Mesothelial cell of epicardium (in vitro differentiated cells): ENCODE measurements around the gene DACT3. TPM values are rescaled to one million over a fixed set of nuclear protein-coding genes. Genes with fewer than 3 reads are reported as not detected.

Source experiments
- DNase-seq, 2 experiments: peaks; one replicate each; pipeline ENCODE4 v3.0.0; 2021; ENCODE audit warnings: low spot score in 2 of 2; ENCODE audit not compliant: unreplicated experiment in 2 of 2
- H3K27ac Mint-ChIP-seq: 2 replicates; pipeline ENCODE4 v1.8.0; 2021; ENCODE audit warnings: mixed read lengths
- H3K27me3 Mint-ChIP-seq: 2 replicates; pipeline ENCODE4 v1.8.0; 2021; ENCODE audit warnings: low read depth, mixed read lengths
- H3K36me3 Mint-ChIP-seq: 2 replicates; pipeline ENCODE4 v1.8.0; 2021; ENCODE audit warnings: mixed read lengths
- H3K4me1 Mint-ChIP-seq: 2 replicates; pipeline ENCODE4 v1.8.0; 2021; ENCODE audit warnings: mixed read lengths
- H3K4me3 Mint-ChIP-seq: 2 replicates; pipeline ENCODE4 v1.8.0; 2021; ENCODE audit warnings: mild to moderate bottlenecking, moderate library complexity, mixed read lengths
- H3K9me3 Mint-ChIP-seq: 2 replicates; pipeline ENCODE4 v1.8.0; 2021; ENCODE audit warnings: mixed read lengths
- total RNA-seq: library from RNA; stranded (reverse); gene quantifications from 3 replicates; pipeline ENCODE4 v1.2.1, GENCODE V29; 2021
- TF ChIP-seq, protein P1 (sequence below): fragments of 200-600 bp; sonication (generic); IDR thresholded peaks from one replicate; pipeline ENCODE4 v1.5.0; 2021; ENCODE audit warnings: antibody characterized with exemption; ENCODE audit not compliant: unreplicated experiment

Gene DACT3
- total RNA-seq, 1 donor from 2014 or later, result 48.8 TPM

GRCh38 chr19:46656541-46656940, 4.4 kb downstream of the DACT3 start:
- H3K4me1 Mint-ChIP-seq, result peaks cover 17% of the 10 kb centered on the region
- H3K4me3 Mint-ChIP-seq, result no peak overlapping the region
- TF ChIP-seq, protein P1, sequence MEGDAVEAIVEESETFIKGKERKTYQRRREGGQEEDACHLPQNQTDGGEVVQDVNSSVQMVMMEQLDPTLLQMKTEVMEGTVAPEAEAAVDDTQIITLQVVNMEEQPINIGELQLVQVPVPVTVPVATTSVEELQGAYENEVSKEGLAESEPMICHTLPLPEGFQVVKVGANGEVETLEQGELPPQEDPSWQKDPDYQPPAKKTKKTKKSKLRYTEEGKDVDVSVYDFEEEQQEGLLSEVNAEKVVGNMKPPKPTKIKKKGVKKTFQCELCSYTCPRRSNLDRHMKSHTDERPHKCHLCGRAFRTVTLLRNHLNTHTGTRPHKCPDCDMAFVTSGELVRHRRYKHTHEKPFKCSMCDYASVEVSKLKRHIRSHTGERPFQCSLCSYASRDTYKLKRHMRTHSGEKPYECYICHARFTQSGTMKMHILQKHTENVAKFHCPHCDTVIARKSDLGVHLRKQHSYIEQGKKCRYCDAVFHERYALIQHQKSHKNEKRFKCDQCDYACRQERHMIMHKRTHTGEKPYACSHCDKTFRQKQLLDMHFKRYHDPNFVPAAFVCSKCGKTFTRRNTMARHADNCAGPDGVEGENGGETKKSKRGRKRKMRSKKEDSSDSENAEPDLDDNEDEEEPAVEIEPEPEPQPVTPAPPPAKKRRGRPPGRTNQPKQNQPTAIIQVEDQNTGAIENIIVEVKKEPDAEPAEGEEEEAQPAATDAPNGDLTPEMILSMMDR, result no peak
- H3K27ac Mint-ChIP-seq, result no peak overlapping the region
- DNase-seq, result no peak
- H3K9me3 Mint-ChIP-seq, result no peaks in the 10 kb centered on the region
- peaks cover 3% of the 10 kb centered on the region for H3K36me3 Mint-ChIP-seq
- peaks cover 20% of the 10 kb centered on the region for H3K27me3 Mint-ChIP-seq

GRCh38 chr19:46654621-46655152, 6.3 kb downstream of the DACT3 start:
- DNase-seq, result no peak

DNA sequence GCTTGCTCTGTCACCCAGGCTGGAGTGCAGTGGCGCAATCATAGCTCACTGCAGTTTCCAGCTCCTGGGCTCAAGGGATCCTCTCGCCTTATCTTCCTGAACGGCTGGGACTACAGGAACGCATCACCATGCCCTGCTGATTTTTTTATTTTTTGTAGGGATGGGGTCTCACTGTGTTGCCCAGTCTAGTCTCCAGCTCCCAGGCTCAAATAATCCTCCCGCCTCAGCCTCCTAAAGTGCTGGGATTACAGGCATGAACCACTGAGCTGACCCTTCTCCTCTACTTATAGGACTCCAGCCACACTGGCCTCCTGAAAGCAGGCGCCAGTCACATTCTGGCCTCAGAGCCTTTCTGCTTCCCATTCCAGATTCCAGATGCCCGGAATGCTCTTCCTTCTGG, 10.5 kb downstream of the DACT3 start:
- peaks cover 25% of the 10 kb centered on the region for H3K36me3 Mint-ChIP-seq
- no peak overlapping the region for H3K27ac Mint-ChIP-seq
- peaks cover 14% of the 10 kb centered on the region for H3K4me1 Mint-ChIP-seq
- DNase-seq, result no peak
- H3K27me3 Mint-ChIP-seq, result peaks cover 62% of the 10 kb centered on the region
- H3K4me3 Mint-ChIP-seq, result no peak overlapping the region
- peaks cover 6% of the 10 kb centered on the region for H3K9me3 Mint-ChIP-seq
- TF ChIP-seq, protein P1, result no peak

More at GRCh38 chr19:46654621-46655152, 6.3 kb downstream of the DACT3 start:
- H3K36me3 Mint-ChIP-seq, result peaks cover 12% of the 10 kb centered on the region
- peaks cover 35% of the 10 kb centered on the region for H3K27me3 Mint-ChIP-seq
- no peak overlapping the region for H3K4me3 Mint-ChIP-seq
- peaks cover 15% of the 10 kb centered on the region for H3K4me1 Mint-ChIP-seq
- TF ChIP-seq, protein P1, result no peak
- no peaks in the 10 kb centered on the region for H3K9me3 Mint-ChIP-seq
- peak overlapping the region; percentile 41 for H3K27ac Mint-ChIP-seq

- H3K27me3 Mint-ChIP-seq, result peaks cover 70% of the 10 kb centered on the region
- no peak for DNase-seq
- H3K36me3 Mint-ChIP-seq, result peaks cover 25% of the 10 kb centered on the region
- no peak overlapping the region for H3K27ac Mint-ChIP-seq
- peak overlapping the region; percentile 28 for H3K4me3 Mint-ChIP-seq
- H3K9me3 Mint-ChIP-seq, result peaks cover 6% of the 10 kb centered on the region
- TF ChIP-seq, protein P1, result no peak
- H3K4me1 Mint-ChIP-seq, result peaks cover 9% of the 10 kb centered on the region
These were observed 11.7 kb downstream of the DACT3 start for GRCh38 chr19:46648961-46649960.

GRCh38 chr19:46648060-46648960, 12.7 kb downstream of the DACT3 start:
- DNase-seq, result no peak
- H3K27me3 Mint-ChIP-seq, result peaks cover 67% of the 10 kb centered on the region
- peak overlapping the region; percentile 47 for H3K27ac Mint-ChIP-seq
- TF ChIP-seq, protein P1, result no peak
- peaks cover 25% of the 10 kb centered on the region for H3K36me3 Mint-ChIP-seq
- H3K4me3 Mint-ChIP-seq, result peak overlapping the region; percentile 40
- H3K4me1 Mint-ChIP-seq, result peaks cover 9% of the 10 kb centered on the region
- H3K9me3 Mint-ChIP-seq, result peaks cover 6% of the 10 kb centered on the region
